IMR-90 (cell line): ENCODE data around the gene YBX2. TPM values are rescaled to one million over a fixed set of nuclear protein-coding genes. Genes with fewer than 3 reads are reported as not detected.

Experiments
- ATAC-seq: fragments of 200-7000 bp; cut with Tn5 transposase; 2 replicates; pipeline ENCODE4 v1.9.1; 2020; ENCODE audit warnings: low read depth, mild to moderate bottlenecking, moderate library complexity
- BruUV-seq: library from RNA; stranded (reverse); fragments of 400-500 nt; replicated peaks from 2 replicates; lab custom pipeline; 2021; lab: Mats Ljungman, UMichigan
- CTCF ChIA-PET: fragments of 300-600 bp; formaldehyde crosslinking; extraction: SDS; loops from one replicate; lab custom pipeline; 2021; ENCODE audit warnings: antibody characterized with exemption; lab: Yijun Ruan, JAX
- POLR2A ChIA-PET: fragments of 300-600 bp; sonication (Branson Sonifier 250); formaldehyde crosslinking; loops from one replicate; lab custom pipeline; 2022; ENCODE audit warnings: antibody characterized with exemption; ENCODE audit not compliant: unreplicated experiment; lab: Charles Lee
- DNase-seq: peaks from one replicate; pipeline ENCODE4 v3.0.0; 2013
- H2AFZ ChIP-seq: replicated peaks from 2 replicates; pipeline ENCODE3; 2013; ENCODE audit warnings: low read length, mild to moderate bottlenecking; ENCODE audit not compliant: poor library complexity
- H2AK5ac ChIP-seq: 2 replicates; pipeline ENCODE4 v1.6.1; 2013; ENCODE audit warnings: low read depth, low read length, inconsistent platforms
- H2AK9ac ChIP-seq: replicated peaks from 2 replicates; pipeline ENCODE3; 2013; ENCODE audit warnings: mild to moderate bottlenecking, low read depth, low read length, moderate library complexity; ENCODE audit not compliant: poor library complexity
- H2BK120ac ChIP-seq: 2 replicates; pipeline ENCODE4 v1.6.1; 2013; ENCODE audit warnings: low read depth, low read length, inconsistent platforms
- H2BK15ac ChIP-seq: 3 replicates; pipeline ENCODE4 v1.6.1; 2013; ENCODE audit warnings: low read depth, low read length, inconsistent platforms
- H2BK20ac ChIP-seq: 2 replicates; pipeline ENCODE4 v1.6.1; 2013; ENCODE audit warnings: low read depth, mild to moderate bottlenecking, inconsistent platforms, low read length, moderate library complexity
- H2BK5ac ChIP-seq: 2 replicates; pipeline ENCODE4 v1.6.1; 2013; ENCODE audit warnings: mild to moderate bottlenecking, low read depth, low read length, inconsistent platforms; ENCODE audit not compliant: poor library complexity, severe bottlenecking
- H3K14ac ChIP-seq: replicated peaks from 2 replicates; pipeline ENCODE4 v1.6.1; 2013; ENCODE audit warnings: low read depth, low read length, inconsistent platforms
- H3K18ac ChIP-seq: 2 replicates; pipeline ENCODE4 v1.6.1; 2013; ENCODE audit warnings: low read depth, low read length, control low read depth
- H3K23ac ChIP-seq: 2 replicates; pipeline ENCODE4 v1.6.1; 2013; ENCODE audit warnings: low read depth, low read length, inconsistent platforms
- H3K27ac ChIP-seq: 2 replicates; pipeline ENCODE4 v1.5.1; 2013; ENCODE audit warnings: mild to moderate bottlenecking, control low read depth, low read length; ENCODE audit not compliant: insufficient read depth
- H3K27me3 ChIP-seq: 2 replicates; pipeline ENCODE4 v1.6.1; 2013; ENCODE audit warnings: low read length; ENCODE audit not compliant: control insufficient read depth, insufficient read depth
- H3K36me3 ChIP-seq: 2 replicates; pipeline ENCODE4 v1.6.1; 2013; ENCODE audit warnings: low read length, mixed read lengths; ENCODE audit not compliant: control insufficient read depth, insufficient read depth
- H3K4ac ChIP-seq: 2 replicates; pipeline ENCODE4 v1.6.1; 2013; ENCODE audit warnings: low read depth, low read length, inconsistent platforms
- H3K4me1 ChIP-seq: 2 replicates; pipeline ENCODE4 v1.6.1; 2013; ENCODE audit warnings: low read length, mixed read lengths; ENCODE audit not compliant: control insufficient read depth, insufficient read depth
- H3K4me2 ChIP-seq: 2 replicates; pipeline ENCODE4 v1.6.1; 2013; ENCODE audit warnings: low read depth, mild to moderate bottlenecking, control low read depth, low read length, moderate library complexity
- H3K4me3 ChIP-seq: 2 replicates; pipeline ENCODE4 v1.5.1; 2013; ENCODE audit warnings: low read depth, mild to moderate bottlenecking, control low read depth, low read length, moderate library complexity; ENCODE audit not compliant: insufficient read depth
- H3K56ac ChIP-seq: 2 replicates; pipeline ENCODE4 v1.6.1; 2013; ENCODE audit warnings: low read length, inconsistent platforms; ENCODE audit not compliant: insufficient read depth; ENCODE audit errors: extremely low read depth
- H3K79me1 ChIP-seq, 2 experiments: 2 replicates each; pipeline ENCODE4 v1.6.1; 2013; ENCODE audit warnings: low read length in 2 of 2, inconsistent platforms in 1 of 2, low read depth in 1 of 2
- H3K9ac ChIP-seq: 2 replicates; pipeline ENCODE4 v1.6.1; 2013; ENCODE audit warnings: low read depth, low read length, control low read depth
- H3K9me1 ChIP-seq: 2 replicates; pipeline ENCODE4 v1.6.1; 2013; ENCODE audit warnings: low read length, inconsistent platforms; ENCODE audit not compliant: insufficient read depth
- H3K9me3 ChIP-seq: 2 replicates; pipeline ENCODE4 v1.6.1; 2013; ENCODE audit warnings: low read length; ENCODE audit not compliant: control insufficient read depth, insufficient read depth
- H4K20me1 ChIP-seq: 2 replicates; pipeline ENCODE4 v1.6.1; 2013; ENCODE audit warnings: low read length, inconsistent platforms; ENCODE audit not compliant: insufficient read depth
- H4K5ac ChIP-seq: 2 replicates; pipeline ENCODE4 v1.6.1; 2013; ENCODE audit warnings: mild to moderate bottlenecking, low read depth, low read length, control low read depth
- H4K8ac ChIP-seq, 2 experiments: 2 replicates each; pipeline ENCODE4 v1.6.1; 2013; ENCODE audit warnings: low read depth in 2 of 2, low read length in 2 of 2, control low read depth in 1 of 2, inconsistent platforms in 1 of 2
- H4K91ac ChIP-seq: 2 replicates; pipeline ENCODE4 v1.6.1; 2013; ENCODE audit warnings: low read depth, low read length, inconsistent platforms; ENCODE audit not compliant: insufficient read depth
- SMC3 ChIP-seq: fragments of 150-350 bp; IDR thresholded peaks from 2 replicates; pipeline ENCODE4 v1.6.1; 2016; ENCODE audit warnings: low read depth, mild to moderate bottlenecking, antibody characterized with exemption, low read length, moderate library complexity
- WGBS, 2 experiments: methylation state at CpG; one replicate each; pipeline versions ENCODE4 v1.1.5 to v1.1.7; 2013; ENCODE audit warnings: missing lambda C conversion rate in 2 of 2; ENCODE audit not compliant: insufficient read length in 1 of 2; ENCODE audit errors: extremely low coverage in 2 of 2; 5-methylcytosine and 5-hydroxymethylcytosine counted together
- dilution Hi-C: fragments of 300-500 bp; cut with HindIII; formaldehyde crosslinking; loops from one replicate; pipeline ENCODE4 v1.14.3; 2018; ENCODE audit warnings: low sequenced_read_pairs; ENCODE audit not compliant: unreplicated experiment
- in situ Hi-C: fragments of 300-500 bp; cut with MboI; formaldehyde crosslinking; loops from 3 replicates; pipeline ENCODE4 v1.14.3; 2019; ENCODE audit warnings: low sequenced_read_pairs, inconsistent platforms, mixed read lengths
- intact Hi-C: fragments of 100-400 bp; cut with micrococcal nuclease; formaldehyde crosslinking; loops from 2 replicates; pipeline ENCODE4 v1.10.0; 2022
- polyA plus RNA-seq, 3 experiments: library from polyadenylated mRNA; depleted of rRNA; stranded (reverse); fragments of >200 nt; gene quantifications; 2 replicates each; pipeline ENCODE4 v1.2.3, GENCODE V29; 2012; ENCODE audit warnings: low replicate concordance in 1 of 3
- total RNA-seq: library from RNA; depleted of rRNA; stranded (reverse); fragments of >200 nt; gene quantifications from 2 replicates; pipeline ENCODE4 v1.2.3, GENCODE V29; 2012
- TF ChIP-seq, protein P1 (sequence below): fragments of 150-350 bp; IDR thresholded peaks from 2 replicates; pipeline ENCODE4 v1.6.1; 2017; ENCODE audit warnings: mild to moderate bottlenecking, antibody characterized with exemption, low read length, low read depth
- TF ChIP-seq, protein P2 (sequence below): fragments of 150-350 bp; IDR thresholded peaks from 2 replicates; pipeline ENCODE4 v1.6.1; 2016; ENCODE audit warnings: low read depth, mild to moderate bottlenecking, low read length, moderate library complexity, borderline replicate concordance

Gene YBX2
- total and polyA plus RNA-seq, 2 of the 4 experiments (the other 2 are of a cell fraction): 0.17 TPM; not detected in 1

DNA sequence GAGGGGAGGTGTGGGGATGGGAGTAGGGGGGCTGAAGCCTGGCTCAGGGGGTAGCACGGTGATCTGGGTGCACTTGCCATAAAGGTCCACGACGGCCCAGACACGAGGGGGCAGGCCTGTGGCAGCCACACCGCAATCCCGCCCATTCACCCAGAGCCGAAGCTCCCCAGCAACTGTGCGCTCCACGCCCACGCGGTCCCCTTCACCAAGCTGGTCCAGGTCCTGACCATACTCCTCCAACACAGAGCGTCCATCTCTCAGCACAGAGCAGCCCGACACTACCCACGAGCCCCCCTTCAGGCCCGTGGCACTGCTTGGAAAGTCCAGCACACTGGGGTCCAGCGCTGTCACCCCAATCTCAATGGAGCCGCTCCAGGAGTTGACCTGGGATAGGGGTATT, 33.1 kb upstream of the YBX2 start:
- no peak overlapping the region for H4K5ac ChIP-seq
- in situ Hi-C loops: no loop called here
- POLR2A ChIA-PET: no interaction called here
- TF ChIP-seq, protein P1, sequence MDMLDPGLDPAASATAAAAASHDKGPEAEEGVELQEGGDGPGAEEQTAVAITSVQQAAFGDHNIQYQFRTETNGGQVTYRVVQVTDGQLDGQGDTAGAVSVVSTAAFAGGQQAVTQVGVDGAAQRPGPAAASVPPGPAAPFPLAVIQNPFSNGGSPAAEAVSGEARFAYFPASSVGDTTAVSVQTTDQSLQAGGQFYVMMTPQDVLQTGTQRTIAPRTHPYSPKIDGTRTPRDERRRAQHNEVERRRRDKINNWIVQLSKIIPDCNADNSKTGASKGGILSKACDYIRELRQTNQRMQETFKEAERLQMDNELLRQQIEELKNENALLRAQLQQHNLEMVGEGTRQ: no peak
- TF ChIP-seq, protein P2, sequence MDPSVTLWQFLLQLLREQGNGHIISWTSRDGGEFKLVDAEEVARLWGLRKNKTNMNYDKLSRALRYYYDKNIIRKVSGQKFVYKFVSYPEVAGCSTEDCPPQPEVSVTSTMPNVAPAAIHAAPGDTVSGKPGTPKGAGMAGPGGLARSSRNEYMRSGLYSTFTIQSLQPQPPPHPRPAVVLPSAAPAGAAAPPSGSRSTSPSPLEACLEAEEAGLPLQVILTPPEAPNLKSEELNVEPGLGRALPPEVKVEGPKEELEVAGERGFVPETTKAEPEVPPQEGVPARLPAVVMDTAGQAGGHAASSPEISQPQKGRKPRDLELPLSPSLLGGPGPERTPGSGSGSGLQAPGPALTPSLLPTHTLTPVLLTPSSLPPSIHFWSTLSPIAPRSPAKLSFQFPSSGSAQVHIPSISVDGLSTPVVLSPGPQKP: no peak
- no peak for TF ChIP-seq SMC3
- peaks cover 6% of the 10 kb centered on the region; the same call in 1 of the 2 replicates for H3K9me1 ChIP-seq
- H3K4me3 ChIP-seq: no peak overlapping the region
- no peak overlapping the region for H3K18ac ChIP-seq
- H3K4me1 ChIP-seq: peaks cover 5% of the 10 kb centered on the region; the same call in 1 of the 2 replicates
- H3K36me3 ChIP-seq: peaks cover 32% of the 10 kb centered on the region
- dilution Hi-C loops: no loop called here
- H3K23ac ChIP-seq: no peak overlapping the region
- H2AK9ac ChIP-seq: no peak overlapping the region
- no peak overlapping the region for H3K9ac ChIP-seq
- no TSS peak for BruUV-seq
- H3K9me3 ChIP-seq: no peaks in the 10 kb centered on the region
- peaks cover 10 to 29% of the 10 kb centered on the region in 2 experiments; a peak in 3 of 4 replicates for H3K79me1 ChIP-seq
- no peak overlapping the region for H2BK120ac ChIP-seq
- H3K27me3 ChIP-seq: no peaks in the 10 kb centered on the region
- WGBS, 2 experiments: 92% methylated on average over 6 of the region's 17 CpGs; no CpG with 5 or more reads in 1 of the 2 experiments
- H4K91ac ChIP-seq: no peak overlapping the region
- intact Hi-C loops: loop anchor here (10.0 kb wide), 1 partner anchor 237 kb away; the partner anchor contains the start of gene SENP3
- no peak overlapping the region for H2BK5ac ChIP-seq
- no peak overlapping the region for H3K4ac ChIP-seq
- H2BK15ac ChIP-seq: no peak overlapping the region
- ATAC-seq (no peak), DNase-seq (no peak)
- CTCF ChIA-PET: no interaction called here
- no peak overlapping the region for H3K27ac ChIP-seq
- H2AFZ ChIP-seq: no peak overlapping the region
- H3K4me2 ChIP-seq: no peak overlapping the region
- H3K14ac ChIP-seq: no peak overlapping the region
- no peak overlapping the region for H4K8ac ChIP-seq
- peaks cover 7% of the 10 kb centered on the region for H4K20me1 ChIP-seq
- no peak overlapping the region for H3K56ac ChIP-seq
- no peak overlapping the region for H2AK5ac ChIP-seq
- H2BK20ac ChIP-seq: no peak overlapping the region
